K562 (cell line): ENCODE data around the gene CD151. TPM values are rescaled to one million over a fixed set of nuclear protein-coding genes. Genes with fewer than 3 reads are reported as not detected.

ENCODE experiments used
- ATF7 ChIP-seq: fragments of 450-650 bp; IDR thresholded peaks from 2 replicates; pipeline ENCODE4 v1.7.1; 2014; ENCODE audit warnings: mild to moderate bottlenecking, moderate library complexity
- BRCA1 ChIP-seq, 2 experiments: fragments of 450-650 bp in 1 of 2; sonication (generic) in 1 of 2; formaldehyde crosslinking in 1 of 2; IDR thresholded peaks; 2 replicates each; pipeline versions ENCODE4 v1.5.0 to v1.6.1; 2017 to 2020; ENCODE audit warnings: mild to moderate bottlenecking in 1 of 2, missing genetic modification reagents in 1 of 2
- CC2D1A ChIP-seq: fragments of 450-650 bp; IDR thresholded peaks from 2 replicates; pipeline ENCODE4 v1.6.1; 2017; ENCODE audit warnings: mild to moderate bottlenecking
- CREB1 ChIP-seq, 2 experiments: sonication (generic) in 1 of 2; formaldehyde crosslinking in 1 of 2; IDR thresholded peaks; 2 replicates each; pipeline versions ENCODE4 v1.6.1 to v1.8.0; 2012 to 2022; ENCODE audit warnings: inconsistent platforms in 1 of 2, mild to moderate bottlenecking in 1 of 2, missing genetic modification reagents in 1 of 2, moderate library complexity in 1 of 2
- E2F6 ChIP-seq, 2 experiments: IDR thresholded peaks; 2 replicates each; pipeline ENCODE4 v1.6.1; 2011; ENCODE audit warnings: borderline replicate concordance in 1 of 2, control low read depth in 1 of 2, low read depth in 1 of 2, low read length in 1 of 2, mild to moderate bottlenecking in 1 of 2, mixed read lengths in 1 of 2, moderate library complexity in 1 of 2; ENCODE audit not compliant: insufficient read depth in 1 of 2, insufficient read length in 1 of 2, poor library complexity in 1 of 2, severe bottlenecking in 1 of 2; ENCODE audit errors: extremely low read depth in 1 of 2
- ETV5 ChIP-seq: sonication (generic); formaldehyde crosslinking; IDR thresholded peaks from 2 replicates; pipeline ENCODE4 v1.4.0; 2020; ENCODE audit warnings: low read depth, mild to moderate bottlenecking, missing genetic modification reagents
- EWSR1 ChIP-seq: fragments of 450-650 bp; IDR thresholded peaks from 2 replicates; pipeline ENCODE4 v1.6.1; 2018; ENCODE audit warnings: borderline replicate concordance, mild to moderate bottlenecking, low read depth, moderate library complexity; ENCODE audit not compliant: partially characterized antibody
- HMGXB4 ChIP-seq: sonication (generic); formaldehyde crosslinking; IDR thresholded peaks from 2 replicates; pipeline ENCODE4 v1.8.1; 2023; ENCODE audit warnings: mild to moderate bottlenecking, missing genetic modification reagents
- HNRNPK ChIP-seq: fragments of 200-400 bp; formaldehyde crosslinking; IDR thresholded peaks from one replicate; pipeline ENCODE4 v1.6.1; 2018; ENCODE audit warnings: mild to moderate bottlenecking, low read depth, low read length; ENCODE audit not compliant: poor library complexity, severe bottlenecking
- JUN ChIP-seq, 2 experiments: sonication (generic) in 1 of 2; formaldehyde crosslinking in 1 of 2; IDR thresholded peaks; 2 replicates each; pipeline versions ENCODE4 v1.6.1 to v1.8.0; 2012 to 2022; ENCODE audit warnings: borderline replicate concordance in 2 of 2, mild to moderate bottlenecking in 2 of 2, improper control_type of control experiment in 1 of 2, low read depth in 1 of 2, low read length in 1 of 2, missing genetic modification reagents in 1 of 2
- KAT8 ChIP-seq: fragments of 450-650 bp; IDR thresholded peaks from 2 replicates; pipeline ENCODE4 v1.6.1; 2016; ENCODE audit warnings: low read depth, mild to moderate bottlenecking
- KLF16 ChIP-seq: IDR thresholded peaks from 2 replicates; pipeline ENCODE4 v1.6.1; 2016; ENCODE audit warnings: antibody characterized with exemption
- MIER1 ChIP-seq: fragments of 450-650 bp; IDR thresholded peaks from 2 replicates; pipeline ENCODE4 v1.6.1; 2016; ENCODE audit warnings: antibody characterized with exemption, mild to moderate bottlenecking, low read depth
- NFIC ChIP-seq: fragments of 450-650 bp; IDR thresholded peaks from 2 replicates; pipeline ENCODE4 v1.6.1; 2017; ENCODE audit warnings: mild to moderate bottlenecking, inconsistent platforms
- POLR2G ChIP-seq: fragments of 200-400 bp; formaldehyde crosslinking; IDR thresholded peaks from 2 replicates; pipeline ENCODE4 v1.6.1; 2017; ENCODE audit warnings: low read depth, mild to moderate bottlenecking, antibody characterized with exemption, low read length, moderate library complexity
- TARDBP ChIP-seq: fragments of 450-650 bp; IDR thresholded peaks from 2 replicates; pipeline ENCODE4 v1.6.1; 2016
- TCF3 ChIP-seq: sonication (generic); formaldehyde crosslinking; IDR thresholded peaks from 2 replicates; pipeline ENCODE4 v1.4.0; 2020; ENCODE audit warnings: mild to moderate bottlenecking, missing genetic modification reagents
- ZBTB1 ChIP-seq: sonication (generic); formaldehyde crosslinking; IDR thresholded peaks from 2 replicates; pipeline ENCODE4 v1.8.1; 2023; ENCODE audit warnings: missing genetic modification reagents, low read depth, mild to moderate bottlenecking, borderline replicate concordance
- ZBTB11 ChIP-seq, 3 experiments: fragments of 200-800 bp in 1 of 3; fragments of 250-450 bp in 1 of 3; fragments of 450-650 bp in 1 of 3; sonication (Bioruptor Pico) in 1 of 3; sonication (Bioruptor generic) in 1 of 3; formaldehyde crosslinking in 1 of 3; IDR thresholded peaks; 2 replicates each; pipeline versions ENCODE4 v1.6.1 to v1.8.0; 2016 to 2022; ENCODE audit warnings: mild to moderate bottlenecking in 2 of 3, missing genetic modification characterization in 2 of 3, missing compliant biosample characterization in 1 of 3, moderate library complexity in 1 of 3
- ZFP36 ChIP-seq: fragments of 150-350 bp; IDR thresholded peaks from 2 replicates; pipeline ENCODE4 v1.6.1; 2018; ENCODE audit warnings: low read length, low read depth; ENCODE audit not compliant: partially characterized antibody
- polyA plus RNA-seq, 8 experiments: library from polyadenylated mRNA; depleted of rRNA in 4 of 8; stranded (reverse) in 5 of 8; unstranded in 3 of 8; fragments of >200 nt; fragmentation: Nextera tagmentation in 2 of 8; fragmentation: Illumina TruSeq in 1 of 8; extraction: Ambion mirVana in 2 of 8; extraction: Trizol in 1 of 8; gene quantifications; 2 replicates each; pipeline versions ENCODE4 v1.2.1 to v1.2.3, GENCODE V29; 2011 to 2014; ENCODE audit warnings: inconsistent platforms in 1 of 8, missing spikeins in 1 of 8
- total RNA-seq, 7 experiments: library from RNA; depleted of rRNA in 6 of 7; stranded (reverse); fragments of >200 nt in 6 of 7; fragmentation: Illumina TruSeq in 2 of 7; extraction: Trizol in 2 of 7; gene quantifications; 2 replicates each; pipeline versions ENCODE4 v1.2.1 to v1.2.3, GENCODE V29; 2011 to 2021; ENCODE audit warnings: low replicate concordance in 1 of 7

The CD151 gene
- total and polyA plus RNA-seq, 9 of the 15 experiments (the other 6 are each of a cell fraction or from before 2014, with no cell fraction given) = 2.3 to 187 (median 140) TPM

GRCh38 chr11:833114-833791 lies 501 bp downstream of the CD151 start (continued):
- TF ChIP-seq BRCA1 (IDR thresholded peaks at IDR 0.05) = no peak
- no peak for TF ChIP-seq BRCA1 (CRISPR knock-in tag; IDR thresholded peaks at IDR 0.05)
- no peak for TF ChIP-seq ETV5 (CRISPR knock-in tag)
- TF ChIP-seq ZFP36 = no peak
- TF ChIP-seq E2F6 (IDR thresholded peaks at IDR 0.05; ENCODE audit: borderline replicate concordance in 1 of 2, extremely low read depth in 1 of 2, insufficient read depth in 1 of 2, insufficient read length in 1 of 2, low read depth in 1 of 2, low read length in 1 of 2, poor library complexity in 1 of 2, severe bottlenecking in 1 of 2) = peak in 1 of 2 experiments; percentile 76
- TF ChIP-seq HNRNPK = peak; percentile 65
- TF ChIP-seq MIER1 = no peak
- no peak for TF ChIP-seq HMGXB4 (CRISPR knock-in tag)
- TF ChIP-seq EWSR1 = no peak
- no peak for TF ChIP-seq TCF3 (CRISPR knock-in tag)
- TF ChIP-seq CREB1 (IDR thresholded peaks at IDR 0.05) = peak; percentile 42
- TF ChIP-seq CREB1 (CRISPR knock-in tag; IDR thresholded peaks at IDR 0.05) = no peak; the same call in 1 of the 2 replicates
- peak; percentile 75; the same call in 1 of the 2 replicates for TF ChIP-seq JUN (IDR thresholded peaks at IDR 0.05; ENCODE audit: borderline replicate concordance, low read depth, low read length)
- no peak for TF ChIP-seq JUN (CRISPR knock-in tag; IDR thresholded peaks at IDR 0.05; ENCODE audit: borderline replicate concordance)
- no peak for TF ChIP-seq ZBTB1 (CRISPR knock-in tag)
- TF ChIP-seq ZBTB11 (CRISPR knock-in tag; IDR thresholded peaks at IDR 0.05) = peak in 1 of 3 experiments; percentile 77; a peak in 2 of 6 replicates
- 0 out of 2 replicates have a peak, but pooled peaks have one; percentile 9 for TF ChIP-seq NFIC
- no peak for TF ChIP-seq KAT8
- TF ChIP-seq POLR2G = peak; percentile 83
- no peak for TF ChIP-seq KLF16
- TF ChIP-seq ATF7 = peak; percentile 95
- no peak for TF ChIP-seq TARDBP
- TF ChIP-seq CC2D1A = no peak
